GM06990 (cell line): ENCODE data around the gene CEP89.

Source experiments
- DNase-seq: peaks from one replicate; pipeline ENCODE4 v3.0.0-alpha.2; 2011; ENCODE audit not compliant: insufficient read length; ENCODE audit errors: extremely low read depth
- H3K27me3 ChIP-seq: replicated peaks from 2 replicates; pipeline ENCODE4 v1.6.0; 2011; ENCODE audit warnings: low read length; ENCODE audit not compliant: control insufficient read depth, insufficient read depth
- H3K36me3 ChIP-seq: 2 replicates; pipeline ENCODE4 v1.5.1; 2011; ENCODE audit warnings: low read length; ENCODE audit not compliant: control insufficient read depth, insufficient read depth
- H3K4me3 ChIP-seq: replicated peaks from 2 replicates; pipeline ENCODE4 v1.5.1; 2011; ENCODE audit warnings: low read depth, mild to moderate bottlenecking, control low read depth, low read length
- CTCF ChIP-seq: IDR thresholded peaks from 2 replicates; pipeline ENCODE4 v1.5.1; 2011; ENCODE audit warnings: low read length, control low read depth, mild to moderate bottlenecking, inconsistent platforms; ENCODE audit not compliant: insufficient read depth, poor library complexity, severe bottlenecking

The CEP89 gene

GRCh38 chr19:32863841-32864240 lies 107.9 kb downstream of the CEP89 start:
- DNase-seq: no peak
- Histone ChIP-seq H3K36me3 (no peaks in the 10 kb centered on the region), H3K4me3 (no peak overlapping the region), H3K27me3 (no peaks in the 10 kb centered on the region; the same call in 1 of the 2 replicates)
- TF ChIP-seq CTCF: no peak

GRCh38 chr19:32863301-32863700 lies 108.5 kb downstream of the CEP89 start:
- H3K27me3 ChIP-seq: no peaks in the 10 kb centered on the region; the same call in 1 of the 2 replicates
- DNase-seq: no peak
- no peak overlapping the region for H3K4me3 ChIP-seq
- no peak for TF ChIP-seq CTCF
- no peaks in the 10 kb centered on the region for H3K36me3 ChIP-seq

DNA sequence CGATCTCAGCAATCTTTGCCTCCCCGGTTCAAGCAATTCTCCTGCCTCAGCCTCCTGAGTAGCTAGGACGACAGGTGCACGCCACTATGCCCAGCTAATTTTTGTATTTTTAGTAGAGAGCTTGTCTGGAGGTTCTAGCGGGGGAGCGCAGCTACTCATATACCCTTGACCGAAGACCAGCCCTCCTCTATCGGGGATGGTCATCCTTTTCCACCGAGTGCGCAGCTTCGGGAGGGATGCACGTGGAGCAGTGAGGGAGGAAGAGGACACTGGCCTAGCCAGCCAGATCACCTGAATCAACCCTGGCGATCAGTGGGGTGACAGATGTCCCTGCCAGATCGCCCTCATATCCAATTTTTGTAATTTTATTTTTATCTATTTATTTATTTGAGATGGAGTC lies 109.0 kb downstream of the CEP89 start:
- H3K4me3 ChIP-seq: no peak overlapping the region
- no peak for DNase-seq
- no peaks in the 10 kb centered on the region for H3K36me3 ChIP-seq
- H3K27me3 ChIP-seq: no peaks in the 10 kb centered on the region; the same call in 1 of the 2 replicates
- no peak for TF ChIP-seq CTCF

- H3K4me3 ChIP-seq: no peak overlapping the region
- no peaks in the 10 kb centered on the region for H3K36me3 ChIP-seq
- TF ChIP-seq CTCF: no peak
- H3K27me3 ChIP-seq: no peaks in the 10 kb centered on the region; the same call in 1 of the 2 replicates
- no peak for DNase-seq
Observed at GRCh38 chr19:32862173-32862572, 109.6 kb downstream of the CEP89 start.

DNA sequence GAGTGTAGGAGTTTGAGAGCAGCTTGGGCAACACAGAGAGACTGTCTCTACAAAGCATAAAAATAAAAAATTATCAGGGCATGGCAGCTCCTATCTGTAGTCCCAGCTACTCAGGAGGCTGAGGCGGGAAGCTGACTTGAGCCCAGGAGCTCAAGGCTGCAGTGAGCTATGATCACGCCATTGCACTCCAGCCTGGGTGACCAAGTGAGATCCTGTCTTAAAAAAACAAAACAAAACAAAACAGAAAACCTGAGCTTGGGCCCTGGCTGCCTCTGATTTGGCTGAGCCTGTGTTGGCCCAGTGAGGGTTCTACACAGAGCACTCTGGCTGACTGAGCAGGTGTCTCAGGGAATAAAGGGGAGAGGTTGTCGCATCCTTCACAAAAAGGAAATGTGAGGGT lies 110.2 kb downstream of the CEP89 start:
- no peak for DNase-seq
- TF ChIP-seq CTCF: no peak
- Histone ChIP-seq H3K27me3 (no peaks in the 10 kb centered on the region; the same call in 1 of the 2 replicates), H3K4me3 (no peak overlapping the region), H3K36me3 (no peaks in the 10 kb centered on the region)

- no peak overlapping the region for H3K4me3 ChIP-seq
- H3K27me3 ChIP-seq: no peaks in the 10 kb centered on the region
- no peak for DNase-seq
Observed at GRCh38 chr19:32859591-32859990, 112.2 kb downstream of the CEP89 start.

More at GRCh38 chr19:32859591-32859990, 112.2 kb downstream of the CEP89 start:
- no peaks in the 10 kb centered on the region for H3K36me3 ChIP-seq
- TF ChIP-seq CTCF: no peak
